ENCODE measurements around the gene NDUFB11. TPM values are rescaled to one million over a fixed set of nuclear protein-coding genes. Genes with fewer than 3 reads are reported as not detected.
"Not testable (repeated sequence)": the region's sequence is repeated elsewhere in the genome, so short reads cannot be mapped to it uniquely, and the experiment has no call there.

Gene NDUFB11
- total RNA-seq, 1 donor from 2014 or later = 98.8 TPM

DNA sequence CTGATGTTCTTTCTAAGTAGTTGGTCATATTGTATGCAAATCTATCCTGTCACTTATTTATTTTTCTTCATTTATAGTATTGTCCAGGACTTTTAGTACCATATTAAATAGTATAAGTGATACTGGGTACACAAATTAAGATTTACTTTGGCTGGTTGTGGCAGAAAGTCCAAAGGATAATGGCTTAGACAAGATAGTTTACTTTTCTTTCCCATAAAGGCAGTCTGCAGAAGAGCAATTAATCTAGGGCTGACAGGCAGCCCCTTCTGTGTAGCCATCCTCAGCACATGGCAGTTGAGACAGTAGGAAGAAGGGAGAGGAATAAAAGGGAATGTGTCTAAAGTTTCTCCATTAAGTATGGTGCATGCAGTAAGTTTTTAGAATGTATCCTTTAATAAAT, 6.9 kb upstream of the NDUFB11 start:
- Mint-ChIP-seq H3K4me1 (ENCODE audit: low read depth) (peaks cover 9% of the 10 kb centered on the region), H3K27me3 (ENCODE audit: low read depth) (no peaks in the 10 kb centered on the region), H3K9me3 (no peaks in the 10 kb centered on the region), H3K27ac (no peak overlapping the region), H3K4me3 (ENCODE audit: low read depth) (no peak overlapping the region), H3K36me3 (ENCODE audit: low read depth) (peaks cover 50% of the 10 kb centered on the region)
- no peak for DNase-seq (ENCODE audit: low spot score)
- intact Hi-C loops (cut with micrococcal nuclease) = no loop called here

- Mint-ChIP-seq H3K36me3 (ENCODE audit: low read depth) (peaks cover 57% of the 10 kb centered on the region), H3K4me3 (ENCODE audit: low read depth) (no peak overlapping the region), H3K27ac (peak overlapping the region; percentile 42), H3K4me1 (ENCODE audit: low read depth) (peaks cover 11% of the 10 kb centered on the region), H3K9me3 (no peaks in the 10 kb centered on the region), H3K27me3 (ENCODE audit: low read depth) (no peaks in the 10 kb centered on the region)
- DNase-seq (ENCODE audit: low spot score) = no peak
- intact Hi-C loops (cut with micrococcal nuclease) = no loop called here
Observed at GRCh38 chrX:47148946-47149345, 4.4 kb upstream of the NDUFB11 start.

DNA sequence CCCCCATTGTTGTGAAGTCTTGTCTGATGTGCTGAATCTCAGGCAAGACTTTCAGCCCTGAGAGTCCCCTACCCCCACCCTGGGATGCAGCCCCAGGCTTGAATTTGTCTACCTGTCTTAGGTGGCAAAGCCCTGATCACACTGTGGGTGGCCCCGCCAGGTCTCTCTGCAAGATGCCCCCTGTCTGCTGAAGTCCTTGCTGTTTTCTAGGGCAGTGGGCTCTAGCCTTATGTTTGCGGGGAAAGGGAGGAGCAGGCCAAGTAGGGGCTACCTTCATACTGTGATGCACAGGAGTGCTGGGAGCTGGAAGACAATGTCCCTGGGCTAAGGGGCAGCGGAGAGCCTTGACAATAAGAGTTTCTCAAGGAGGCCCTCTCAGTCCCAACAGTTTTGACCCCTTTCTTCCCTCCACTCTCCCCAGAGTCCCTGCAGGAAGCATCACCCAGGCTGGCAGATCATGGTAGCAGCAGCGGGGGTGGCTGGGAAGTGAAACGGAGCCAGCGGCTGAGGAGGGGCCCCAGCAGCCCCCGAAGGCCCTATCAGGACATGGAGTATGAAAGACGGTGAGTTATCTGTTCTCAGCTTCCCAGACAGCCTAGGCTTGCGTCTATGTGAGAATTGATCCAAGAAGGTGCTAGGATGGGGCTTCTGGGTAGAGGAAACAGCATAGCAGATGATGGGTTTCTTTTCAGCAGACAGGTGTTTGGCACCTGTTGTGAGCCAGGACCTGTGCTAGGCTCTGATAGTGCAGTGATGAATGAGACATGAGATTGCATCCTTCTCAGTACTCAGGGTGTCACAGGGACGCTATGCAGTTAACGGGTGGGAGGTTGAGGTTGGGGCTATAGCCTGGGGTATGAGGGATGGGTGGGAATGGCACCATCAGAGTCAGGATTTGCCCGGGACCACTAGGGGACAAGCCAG, 2.7 kb upstream of the NDUFB11 start:
- intact Hi-C loops (cut with micrococcal nuclease) = no loop called here
- H3K27ac Mint-ChIP-seq = no peak overlapping the region
- DNase-seq (ENCODE audit: low spot score) = no peak
- peaks cover 62% of the 10 kb centered on the region for H3K36me3 Mint-ChIP-seq (ENCODE audit: low read depth)
- H3K27me3 Mint-ChIP-seq (ENCODE audit: low read depth) = no peaks in the 10 kb centered on the region
- no peaks in the 10 kb centered on the region for H3K9me3 Mint-ChIP-seq
- peaks cover 19% of the 10 kb centered on the region for H3K4me1 Mint-ChIP-seq (ENCODE audit: low read depth)
- peak overlapping the region; percentile 33 for H3K4me3 Mint-ChIP-seq (ENCODE audit: low read depth)

DNA sequence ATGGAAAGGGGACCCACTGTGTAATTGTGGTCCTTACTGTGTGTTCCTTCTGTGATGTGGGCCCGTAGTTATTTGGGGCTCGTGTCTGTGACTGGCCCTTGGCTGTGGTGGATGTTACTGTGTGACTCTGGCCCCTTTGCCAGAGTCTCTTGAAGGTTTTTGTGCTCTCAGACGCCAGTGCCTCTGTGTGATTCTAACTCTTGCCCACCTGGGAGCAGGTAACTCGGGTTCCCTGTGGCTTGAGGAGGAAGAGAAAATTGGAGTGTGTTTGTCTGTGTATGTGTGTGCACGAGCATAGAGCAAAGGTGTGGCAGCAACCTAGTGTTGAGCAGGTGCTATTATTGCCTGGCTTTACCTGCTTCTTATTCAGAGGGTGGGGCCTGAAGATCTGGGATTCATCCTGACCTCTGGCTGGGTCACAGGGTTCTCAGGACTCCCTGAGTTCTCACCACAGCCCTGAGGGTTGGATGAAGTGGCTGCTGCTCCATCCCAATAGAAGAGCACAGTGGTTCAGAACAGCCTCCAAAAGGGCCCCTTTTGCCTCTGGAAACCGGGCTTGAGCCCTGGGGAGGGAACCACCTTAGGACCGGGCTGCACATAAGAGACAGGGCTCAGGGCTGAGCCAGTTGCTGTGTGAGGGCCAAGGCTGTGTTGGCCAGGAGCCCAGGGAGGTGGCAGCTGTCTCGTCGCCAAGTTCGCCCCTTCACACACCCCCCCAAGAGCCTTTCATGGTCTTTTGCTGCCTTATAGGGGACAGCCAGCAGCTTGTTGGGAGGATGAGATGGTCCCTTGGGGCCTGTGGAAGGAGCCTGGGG, 1.8 kb upstream of the NDUFB11 start:
- H3K4me1 Mint-ChIP-seq (ENCODE audit: low read depth) = peaks cover 19% of the 10 kb centered on the region
- H3K9me3 Mint-ChIP-seq = no peaks in the 10 kb centered on the region
- peak overlapping the region; percentile 100 for H3K27ac Mint-ChIP-seq
- peaks cover 63% of the 10 kb centered on the region for H3K36me3 Mint-ChIP-seq (ENCODE audit: low read depth)
- peak overlapping the region; percentile 99 for H3K4me3 Mint-ChIP-seq (ENCODE audit: low read depth)
- intact Hi-C loops (cut with micrococcal nuclease) = no loop called here
- no peak for DNase-seq (ENCODE audit: low spot score)
- no peaks in the 10 kb centered on the region for H3K27me3 Mint-ChIP-seq (ENCODE audit: low read depth)

DNA sequence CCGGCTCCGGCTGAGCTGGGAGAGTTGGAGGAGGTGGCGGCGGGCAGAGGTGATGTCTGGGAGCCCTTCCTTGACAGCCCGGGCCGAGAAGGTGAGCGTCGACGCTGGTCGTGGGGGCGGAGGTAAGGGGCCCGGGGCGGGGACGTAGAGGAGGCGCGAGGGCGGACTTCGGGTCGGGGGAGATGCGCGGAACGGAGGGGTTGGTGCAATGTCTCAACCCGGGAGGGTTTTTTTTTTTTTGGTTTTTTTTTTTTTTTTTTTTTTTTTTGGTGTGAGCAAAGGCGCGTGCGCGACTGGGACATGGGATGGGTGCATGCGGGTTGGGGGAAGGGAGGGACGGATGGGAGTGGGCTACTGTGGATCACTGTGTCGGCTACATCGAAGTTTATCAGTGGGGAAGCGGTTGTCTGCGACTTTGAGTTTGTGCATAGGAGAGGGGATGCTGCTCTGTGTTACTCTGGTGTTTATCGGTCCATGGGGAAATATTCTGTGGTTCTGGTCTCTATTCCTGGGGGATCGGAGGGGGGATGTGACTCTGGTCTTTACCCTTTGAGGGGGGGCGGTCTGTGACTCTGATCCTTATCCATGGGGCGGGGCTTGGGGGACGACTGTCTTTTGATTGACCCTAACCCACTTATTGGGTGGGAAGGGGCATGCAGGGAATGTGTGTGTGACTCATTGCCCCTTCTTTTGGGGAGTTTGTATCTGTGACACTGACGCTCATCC, 1.1 kb upstream of the NDUFB11 start:
- peak overlapping the region; percentile 100 for H3K27ac Mint-ChIP-seq
- intact Hi-C loops (cut with micrococcal nuclease) = loop anchor here (1.0 to 2.0 kb wide), 2 partner anchors 45 to 337 kb away; no protein-coding TSS in a partner anchor
- no peaks in the 10 kb centered on the region for H3K9me3 Mint-ChIP-seq
- H3K4me1 Mint-ChIP-seq (ENCODE audit: low read depth) = peaks cover 19% of the 10 kb centered on the region
- no peaks in the 10 kb centered on the region for H3K27me3 Mint-ChIP-seq (ENCODE audit: low read depth)
- H3K36me3 Mint-ChIP-seq (ENCODE audit: low read depth) = peaks cover 67% of the 10 kb centered on the region
- no peak for DNase-seq (ENCODE audit: low spot score)
- H3K4me3 Mint-ChIP-seq (ENCODE audit: low read depth) = peak overlapping the region; percentile 99

GRCh38 chrX:47143894-47144625, 442 bp downstream of the NDUFB11 start:
- intact Hi-C loops (cut with micrococcal nuclease) = loop anchor here (1.0 to 2.0 kb wide), 2 partner anchors 15 to 47 kb away; no protein-coding TSS in a partner anchor
- H3K4me3 Mint-ChIP-seq (ENCODE audit: low read depth) = peak overlapping the region; percentile 99
- H3K9me3 Mint-ChIP-seq = no peaks in the 10 kb centered on the region
- no peaks in the 10 kb centered on the region for H3K27me3 Mint-ChIP-seq (ENCODE audit: low read depth)
- H3K4me1 Mint-ChIP-seq (ENCODE audit: low read depth) = peaks cover 19% of the 10 kb centered on the region
- peaks cover 63% of the 10 kb centered on the region for H3K36me3 Mint-ChIP-seq (ENCODE audit: low read depth)
- DNase-seq (ENCODE audit: low spot score) = no peak
- H3K27ac Mint-ChIP-seq = peak overlapping the region; percentile 100

DNA sequence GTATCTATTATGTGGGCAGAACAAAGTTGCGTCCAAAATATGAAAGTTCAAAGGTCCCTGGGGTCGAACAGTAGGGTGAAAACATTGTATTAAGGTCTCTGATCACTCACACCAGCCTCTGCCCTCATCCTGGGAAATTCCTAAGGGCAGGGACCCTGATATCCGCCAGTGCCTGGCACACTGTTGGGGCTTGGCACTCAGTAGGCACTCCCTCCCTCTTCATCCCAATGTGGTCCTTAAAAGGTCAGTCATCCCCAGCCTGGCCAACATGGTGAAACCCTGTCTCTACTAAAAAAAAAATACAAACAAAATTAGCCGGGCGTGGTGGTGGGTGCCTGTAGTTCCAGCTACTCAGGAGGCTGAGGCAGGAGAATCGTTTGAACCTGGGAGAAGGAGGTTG, 6.3 kb downstream of the NDUFB11 start:
- Mint-ChIP-seq H3K27me3 (ENCODE audit: low read depth) (no peaks in the 10 kb centered on the region), H3K36me3 (ENCODE audit: low read depth) (peaks cover 29% of the 10 kb centered on the region), H3K9me3 (no peaks in the 10 kb centered on the region), H3K4me1 (ENCODE audit: low read depth) (peaks cover 5% of the 10 kb centered on the region), H3K27ac (no peak overlapping the region), H3K4me3 (ENCODE audit: low read depth) (no peak overlapping the region)
- no peak for DNase-seq (ENCODE audit: low spot score)
- intact Hi-C loops (cut with micrococcal nuclease) = no loop called here

DNA sequence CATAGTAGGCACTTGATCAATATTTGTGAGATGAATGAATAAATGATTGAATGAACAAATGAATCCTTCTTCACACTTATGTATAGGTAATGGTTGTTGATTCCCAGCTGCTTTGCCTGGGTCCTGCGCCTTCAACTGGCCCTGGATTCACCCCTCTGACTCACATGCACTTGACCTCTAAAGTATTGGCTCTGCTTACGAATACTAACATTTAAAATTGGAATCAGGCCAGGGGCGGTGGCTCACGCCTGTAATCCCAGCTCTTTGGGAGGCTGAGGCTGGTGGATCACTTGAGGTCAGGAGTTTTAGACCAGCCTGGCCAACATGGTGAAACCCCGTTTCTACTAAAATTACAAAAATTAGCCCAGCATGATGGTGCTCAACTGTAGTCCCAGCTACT, 8.9 kb downstream of the NDUFB11 start:
- H3K27ac Mint-ChIP-seq; H3K4me1 Mint-ChIP-seq (ENCODE audit: low read depth); intact Hi-C loops (cut with micrococcal nuclease): not testable (repeated sequence)

GRCh38 chrX:47133493-47133892, 11.0 kb downstream of the NDUFB11 start:
- intact Hi-C loops (cut with micrococcal nuclease) = no loop called here
- DNase-seq (ENCODE audit: low spot score) = no peak

More for the DNA sequence above, 8.9 kb downstream of the NDUFB11 start:
- not testable (repeated sequence) for H3K27me3 Mint-ChIP-seq (ENCODE audit: low read depth); H3K9me3 Mint-ChIP-seq; H3K4me3 Mint-ChIP-seq (ENCODE audit: low read depth); DNase-seq (ENCODE audit: low spot score); H3K36me3 Mint-ChIP-seq (ENCODE audit: low read depth)

GRCh38 chrX:47129899-47130358, 14.6 kb downstream of the NDUFB11 start:
- Mint-ChIP-seq H3K4me1 (ENCODE audit: low read depth) (peaks cover 6% of the 10 kb centered on the region), H3K27ac (no peak overlapping the region), H3K36me3 (ENCODE audit: low read depth) (no peaks in the 10 kb centered on the region), H3K4me3 (ENCODE audit: low read depth) (peak overlapping the region; percentile 98), H3K9me3 (no peaks in the 10 kb centered on the region), H3K27me3 (ENCODE audit: low read depth) (no peaks in the 10 kb centered on the region)
- no peak for DNase-seq (ENCODE audit: low spot score)
- intact Hi-C loops (cut with micrococcal nuclease) = loop anchor here (1.0 kb wide), 1 partner anchor 14 kb away; the partner anchor contains the start of gene NDUFB11

More at GRCh38 chrX:47133493-47133892, 11.0 kb downstream of the NDUFB11 start:
- H3K4me3 Mint-ChIP-seq (ENCODE audit: low read depth) = no peak overlapping the region
- no peaks in the 10 kb centered on the region for H3K27me3 Mint-ChIP-seq (ENCODE audit: low read depth)
- H3K27ac Mint-ChIP-seq = no peak overlapping the region
- no peaks in the 10 kb centered on the region for H3K36me3 Mint-ChIP-seq (ENCODE audit: low read depth)
- peaks cover 4% of the 10 kb centered on the region for H3K4me1 Mint-ChIP-seq (ENCODE audit: low read depth)
- no peaks in the 10 kb centered on the region for H3K9me3 Mint-ChIP-seq

DNA sequence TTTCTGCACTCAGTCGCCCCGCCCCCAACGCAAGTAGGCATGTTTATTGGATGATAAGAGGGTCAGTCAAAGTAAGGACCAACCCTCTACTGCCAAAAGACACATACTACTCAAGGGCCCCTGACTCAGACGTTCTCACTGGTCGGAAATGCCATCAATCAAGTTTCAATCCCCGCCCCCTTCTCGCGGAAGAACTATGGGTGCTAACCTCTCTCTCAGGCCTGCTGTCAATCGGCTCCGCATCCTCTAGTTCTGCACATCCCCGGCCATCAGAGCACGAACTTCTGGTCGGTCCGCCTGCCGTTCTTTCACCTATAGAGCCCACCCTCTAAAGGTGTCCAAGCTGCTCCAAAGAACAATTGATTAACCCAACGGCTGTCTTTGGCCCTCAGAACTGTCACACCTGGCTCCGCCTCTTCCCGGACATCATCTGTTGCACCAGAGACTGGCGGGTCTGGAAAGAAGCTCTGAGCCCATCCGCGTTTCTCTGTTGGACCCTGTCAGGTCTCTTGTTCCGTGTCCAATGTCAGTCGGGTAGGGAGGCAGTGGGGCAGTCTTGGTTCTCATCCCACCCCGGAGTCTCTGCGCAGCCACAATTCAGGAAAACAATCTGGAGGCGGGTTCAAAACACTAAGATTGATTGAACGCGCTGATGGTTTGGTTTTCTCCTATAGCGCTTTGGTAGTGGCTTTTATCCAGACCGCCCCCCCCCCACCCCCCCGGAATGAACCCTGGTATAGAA, 15.2 kb downstream of the NDUFB11 start:
- peak overlapping the region; percentile 98 for H3K27ac Mint-ChIP-seq
- intact Hi-C loops (cut with micrococcal nuclease) = loop anchor here (1.0 kb wide), 1 partner anchor 15 kb away; the partner anchor contains the start of gene NDUFB11
- no peaks in the 10 kb centered on the region for H3K27me3 Mint-ChIP-seq (ENCODE audit: low read depth)
- H3K9me3 Mint-ChIP-seq = no peaks in the 10 kb centered on the region
- H3K36me3 Mint-ChIP-seq (ENCODE audit: low read depth) = no peaks in the 10 kb centered on the region
- peaks cover 6% of the 10 kb centered on the region for H3K4me1 Mint-ChIP-seq (ENCODE audit: low read depth)
- peak overlapping the region; percentile 98 for H3K4me3 Mint-ChIP-seq (ENCODE audit: low read depth)
- peak; percentile 89 for DNase-seq (ENCODE audit: low spot score)
